ENCODE results near the gene ZNF662.

DNA sequence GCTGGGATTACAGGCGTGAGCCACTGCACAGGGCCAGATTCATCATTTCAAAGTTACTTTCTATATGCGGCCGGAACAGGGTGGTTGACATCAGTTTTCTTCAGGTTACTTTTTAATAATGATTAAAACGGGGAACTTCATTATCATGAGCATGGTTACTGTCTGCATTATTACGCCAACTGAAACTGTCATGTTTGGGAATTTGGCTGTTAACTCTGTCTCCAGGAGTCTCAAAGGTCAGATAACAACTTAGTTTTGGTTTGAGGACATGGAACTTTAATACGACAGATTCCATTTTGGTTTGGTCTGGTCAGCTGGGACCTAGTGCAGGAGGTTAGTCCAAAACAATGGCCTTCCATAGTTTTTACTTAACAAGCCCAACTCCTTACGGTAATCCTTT, 38.8 kb upstream of the ZNF662 start:
- TF ChIP-seq, protein P1, sequence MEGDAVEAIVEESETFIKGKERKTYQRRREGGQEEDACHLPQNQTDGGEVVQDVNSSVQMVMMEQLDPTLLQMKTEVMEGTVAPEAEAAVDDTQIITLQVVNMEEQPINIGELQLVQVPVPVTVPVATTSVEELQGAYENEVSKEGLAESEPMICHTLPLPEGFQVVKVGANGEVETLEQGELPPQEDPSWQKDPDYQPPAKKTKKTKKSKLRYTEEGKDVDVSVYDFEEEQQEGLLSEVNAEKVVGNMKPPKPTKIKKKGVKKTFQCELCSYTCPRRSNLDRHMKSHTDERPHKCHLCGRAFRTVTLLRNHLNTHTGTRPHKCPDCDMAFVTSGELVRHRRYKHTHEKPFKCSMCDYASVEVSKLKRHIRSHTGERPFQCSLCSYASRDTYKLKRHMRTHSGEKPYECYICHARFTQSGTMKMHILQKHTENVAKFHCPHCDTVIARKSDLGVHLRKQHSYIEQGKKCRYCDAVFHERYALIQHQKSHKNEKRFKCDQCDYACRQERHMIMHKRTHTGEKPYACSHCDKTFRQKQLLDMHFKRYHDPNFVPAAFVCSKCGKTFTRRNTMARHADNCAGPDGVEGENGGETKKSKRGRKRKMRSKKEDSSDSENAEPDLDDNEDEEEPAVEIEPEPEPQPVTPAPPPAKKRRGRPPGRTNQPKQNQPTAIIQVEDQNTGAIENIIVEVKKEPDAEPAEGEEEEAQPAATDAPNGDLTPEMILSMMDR (IDR thresholded peaks at IDR 0.05; ENCODE audit: poor library complexity): no peak
- TF ChIP-seq EZH2 (IDR thresholded peaks at IDR 0.05; ENCODE audit: borderline replicate concordance): no peak
